HUDEP-2 (cell line): ENCODE data around the gene TTYH1.
A peak's percentile ranks its signal among the peaks of the same experiment; 100 is the strongest.
"Not testable (repeated sequence)": the region's sequence is repeated elsewhere in the genome, so short reads cannot be mapped to it uniquely, and the experiment has no call there.

Experiments used
- DNase-seq, 76 experiments: peaks; one replicate each; lab custom pipeline; 2025; ENCODE audit not compliant: unreplicated experiment in 76 of 76; lab: John Stamatoyannopoulos, UW

TTYH1 gene

DNA sequence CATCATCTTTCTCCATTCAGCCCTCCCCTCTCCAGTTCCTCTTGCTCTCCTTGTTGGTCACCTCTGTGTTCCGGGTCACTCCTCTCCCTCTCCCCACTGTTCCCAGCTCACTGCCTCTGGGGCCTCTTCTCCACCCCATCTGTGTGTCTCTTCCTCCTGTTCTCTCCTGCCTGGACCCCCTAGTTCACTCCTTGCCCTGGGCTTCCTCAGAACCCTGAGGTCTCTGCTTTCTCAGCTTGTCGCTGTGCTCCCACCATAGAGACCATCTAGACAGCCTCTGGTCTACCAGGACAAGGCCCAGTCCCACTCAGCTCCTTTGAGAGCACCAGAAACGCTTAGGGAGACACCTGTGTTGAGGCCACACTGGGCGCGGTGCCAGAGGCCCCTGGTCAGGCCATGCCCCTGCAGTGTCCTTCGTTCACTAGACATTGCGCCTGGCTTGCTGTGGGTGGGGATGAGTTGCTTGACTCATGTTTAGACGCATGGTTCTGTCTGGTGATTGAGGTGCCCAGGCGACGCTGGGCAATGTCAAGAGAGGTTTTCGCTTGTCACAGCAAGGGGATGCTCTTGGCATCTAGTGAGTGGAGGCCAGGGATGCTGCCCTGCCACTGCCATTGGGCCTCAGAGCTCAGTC is 43.5 kb downstream of the TTYH1 start:
- no peak for DNase-seq

GRCh38 chr19:54459282-54460229 is 44.3 kb downstream of the TTYH1 start:
- DNase-seq = no peak

DNA sequence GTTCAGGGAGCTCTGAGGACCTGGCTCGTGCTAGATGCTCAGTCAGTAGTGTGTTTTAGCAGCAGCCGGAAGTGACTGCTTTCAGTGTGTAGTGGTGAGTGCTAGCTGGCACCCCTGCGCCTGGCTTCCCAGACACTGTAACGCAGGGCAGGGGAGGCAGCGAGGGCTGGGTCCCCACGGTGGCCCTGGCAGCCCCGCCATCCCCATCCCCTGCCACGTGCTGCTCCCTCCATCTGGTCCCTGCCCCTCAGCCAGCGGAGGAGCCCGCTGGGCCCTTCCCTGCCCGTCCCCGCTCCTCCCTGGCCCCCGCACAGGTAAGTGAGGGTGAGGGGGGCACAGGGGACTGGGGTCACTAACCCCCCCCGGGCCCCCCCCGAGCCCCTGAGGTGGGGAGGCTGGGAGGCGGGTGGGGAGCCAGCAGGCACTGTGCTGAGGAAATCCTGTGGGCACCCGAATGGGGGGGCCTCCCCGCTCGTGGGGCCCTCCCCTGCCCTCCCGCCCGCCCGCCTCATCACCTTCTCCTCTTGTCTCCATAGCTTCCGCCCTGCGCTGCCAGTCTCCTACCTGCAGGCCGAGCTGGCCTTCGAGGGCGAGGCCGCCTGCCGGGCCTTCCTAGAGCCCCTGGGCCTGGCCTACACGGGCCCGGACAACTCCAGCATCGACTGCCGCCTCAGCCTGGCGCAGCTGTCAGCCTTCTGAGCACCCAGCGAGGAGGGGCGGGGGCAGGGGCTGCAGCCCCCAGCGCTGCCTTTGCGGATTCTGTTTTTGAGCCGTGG is 45.2 kb downstream of the TTYH1 start:
- DNase-seq = no peak

DNA sequence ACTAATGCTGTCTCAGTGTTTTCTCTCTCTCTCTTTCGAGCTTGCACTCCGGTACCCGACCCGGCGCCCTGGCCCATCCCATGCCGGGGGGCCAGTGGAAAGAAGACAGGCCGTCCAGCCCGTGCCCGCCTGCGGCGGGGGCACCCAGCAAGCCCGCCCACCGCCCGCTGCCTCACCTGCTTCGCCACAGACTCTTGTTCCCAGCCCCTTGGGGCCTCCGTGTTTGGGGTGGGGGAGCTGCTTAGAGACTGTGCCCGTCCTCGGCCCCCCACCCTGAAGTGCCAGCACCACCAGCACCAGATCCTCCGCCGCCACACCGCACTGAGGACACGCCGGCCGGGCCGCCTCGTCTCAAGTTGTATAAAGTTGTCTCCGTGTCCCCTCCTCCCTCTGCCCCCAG is 45.9 kb downstream of the TTYH1 start:
- DNase-seq = no peak

- no peak for DNase-seq
Observed at GRCh38 chr19:54461613-54462012, 46.3 kb downstream of the TTYH1 start.

DNA sequence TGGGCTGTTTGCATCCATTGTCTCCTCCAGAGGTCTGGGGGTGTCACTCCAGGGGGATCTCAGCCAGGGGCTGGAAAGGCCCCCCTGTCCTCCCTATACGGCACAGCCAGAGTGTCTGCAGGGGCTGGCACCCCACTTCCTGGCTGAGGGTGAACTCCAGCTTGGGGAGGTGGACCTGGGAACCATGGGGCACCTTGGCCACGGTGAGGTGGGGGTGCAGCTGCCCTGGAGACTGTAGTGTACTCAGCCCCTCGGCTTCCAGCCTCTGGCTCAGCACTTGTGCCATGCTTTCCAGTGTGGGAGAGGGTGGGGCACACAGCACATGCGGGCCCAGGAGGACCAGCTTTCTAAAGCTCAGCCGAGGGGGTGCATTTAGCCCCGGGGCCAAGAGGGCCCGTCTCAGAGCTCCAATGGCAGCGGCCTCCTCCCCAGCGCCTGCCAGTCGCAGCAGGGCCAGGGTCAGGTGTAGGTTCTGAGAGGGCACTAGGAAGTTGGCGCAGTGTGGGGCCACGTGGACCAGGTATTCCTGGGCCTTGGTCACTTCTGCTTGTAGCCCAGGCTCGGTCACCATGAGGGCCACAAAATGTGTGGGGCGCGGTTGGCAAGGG is 46.9 kb downstream of the TTYH1 start:
- peak in 13 of 76 experiments; percentile 10 to 74 (median 49) for DNase-seq

- DNase-seq = peak in 69 of 76 experiments; percentile 33 to 92 (median 73)
Observed at GRCh38 chr19:54462655-54463530, 47.6 kb downstream of the TTYH1 start.

GRCh38 chr19:54463531-54464043 is 48.3 kb downstream of the TTYH1 start, which contains the start of gene LENG9:
Gene LENG9, minus strand, starts transcription at chr19:54463778. Its CDS starts 252 bp downstream, at chr19:54463526.
- peak; percentile 91 to 100 (median 99) for DNase-seq

- peak in 74 of 76 experiments; percentile 83 to 99 (median 97) for DNase-seq
Observed at GRCh38 chr19:54464044-54464629, 48.9 kb downstream of the TTYH1 start.

- DNase-seq = peak; percentile 58 to 99 (median 96)
Observed at GRCh38 chr19:54464630-54465425, 49.6 kb downstream of the TTYH1 start.

DNA sequence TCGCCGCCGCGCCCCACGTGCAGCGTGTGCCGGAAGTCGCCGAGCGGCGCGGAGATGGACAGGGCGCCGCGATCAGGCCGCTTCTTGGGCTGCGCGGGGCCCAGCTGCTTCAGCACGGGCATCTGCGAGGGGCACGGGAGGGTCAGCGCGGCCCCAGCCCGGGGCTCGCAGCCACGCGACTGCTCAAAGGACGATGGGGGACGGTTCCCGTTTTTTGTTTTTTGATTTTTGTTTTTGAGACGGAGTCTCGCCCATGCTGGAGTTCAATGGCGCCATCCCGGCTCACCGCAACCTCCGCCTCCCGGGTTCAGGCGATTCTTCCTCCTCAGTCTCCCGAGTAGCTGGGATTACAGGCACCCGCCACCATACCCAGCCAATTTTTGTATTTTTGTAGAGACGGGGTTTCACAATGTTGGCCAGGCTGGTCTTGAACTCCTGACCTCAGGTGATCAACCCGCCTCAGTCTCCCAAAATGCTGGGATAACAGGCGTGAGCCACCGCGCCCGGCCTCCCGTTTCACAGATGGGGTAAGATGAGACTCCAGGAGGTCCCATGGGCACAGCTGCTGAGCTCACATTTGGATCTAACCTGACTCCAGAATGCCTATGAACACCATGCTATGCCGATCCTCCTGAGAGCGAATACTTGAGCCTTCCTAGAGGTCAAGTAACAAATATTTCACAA is 50.3 kb downstream of the TTYH1 start:
- DNase-seq = peak in 33 of 76 experiments; percentile 30 to 76 (median 48)

- DNase-seq = not testable (repeated sequence)
Observed at GRCh38 chr19:54466110-54466480, 50.8 kb downstream of the TTYH1 start.

- no peak for DNase-seq
Observed at GRCh38 chr19:54469496-54469934, 54.3 kb downstream of the TTYH1 start.

DNA sequence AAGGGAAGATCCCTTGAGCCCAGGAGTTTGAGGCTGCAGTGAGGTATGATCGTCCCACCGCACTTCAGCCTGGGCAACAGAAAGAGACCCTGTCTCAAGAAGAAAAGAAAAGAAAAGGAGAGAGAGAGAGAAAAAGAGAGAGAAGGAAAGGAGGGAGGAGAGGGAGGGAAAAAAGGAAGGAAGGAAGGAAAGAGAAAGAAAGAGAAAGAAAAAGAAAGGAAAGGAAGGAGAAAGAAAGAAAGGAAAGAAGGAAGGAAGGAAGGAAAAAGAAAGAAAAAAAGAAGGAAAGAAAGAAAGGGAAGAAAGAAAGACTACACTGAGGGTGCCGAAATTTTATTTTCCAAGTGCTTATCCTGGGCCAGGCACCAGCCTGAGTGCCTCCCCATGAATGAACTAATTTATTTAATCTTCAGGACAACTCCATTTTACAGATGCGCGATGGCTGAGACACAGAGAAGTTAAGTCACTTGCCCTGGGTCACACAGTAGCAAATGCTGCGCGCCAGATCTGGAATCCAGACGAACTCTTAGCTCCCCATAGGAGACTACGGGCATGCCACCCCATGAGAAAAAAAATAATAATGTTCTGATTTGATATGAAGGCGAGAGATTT is 55.1 kb downstream of the TTYH1 start:
- DNase-seq = no peak

DNA sequence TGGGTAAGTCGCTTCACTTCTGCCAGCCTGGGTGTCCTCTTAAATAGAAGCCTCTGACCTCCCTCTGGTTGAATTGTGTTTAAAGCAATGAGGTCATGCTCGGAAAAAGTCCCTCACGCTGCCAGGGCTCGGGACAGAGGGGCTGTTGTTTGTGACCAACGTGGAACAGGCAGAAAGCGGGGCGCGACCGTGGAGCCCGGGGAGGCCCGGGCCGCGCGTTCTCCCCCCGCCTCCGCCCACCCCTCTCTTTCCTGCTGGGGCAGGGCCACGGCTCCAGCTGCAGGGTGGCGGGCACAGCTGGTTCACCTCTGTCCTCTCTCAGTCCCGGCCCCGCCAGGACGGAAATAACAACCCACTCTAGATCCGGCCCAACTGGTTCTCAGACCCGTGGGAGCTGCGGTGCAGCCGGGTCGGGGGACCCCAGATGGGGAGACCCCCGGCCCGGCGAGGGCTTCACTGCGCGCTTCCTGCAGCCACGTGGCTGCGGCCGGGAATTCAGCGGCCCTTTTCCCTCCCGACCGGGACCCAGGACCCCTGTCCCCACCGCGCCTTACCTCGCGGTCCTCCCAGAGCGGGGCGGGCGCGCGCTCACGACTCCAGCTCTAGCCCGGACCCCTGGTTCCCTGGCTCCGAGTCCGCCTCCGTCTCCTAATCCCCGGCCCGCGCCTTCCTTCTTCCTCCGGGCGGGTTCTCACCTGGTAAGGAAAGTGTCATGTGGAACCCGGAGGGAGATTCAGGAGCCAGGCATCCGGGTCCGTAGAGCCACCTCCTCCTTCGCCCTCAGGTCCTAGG is 55.9 kb downstream of the TTYH1 start:
- DNase-seq = peak in 1 of 76 experiments; percentile 21
